Gastroesophageal sphincter (tissue), 4 donors: ENCODE data around the gene TRDN. TPM values are rescaled to one million over a fixed set of nuclear protein-coding genes. Genes with fewer than 3 reads are reported as not detected.

Experiments used
- ATAC-seq: fragments of 150-250 bp; one replicate; pipeline ENCODE4 v1.9.1; 2016; ENCODE audit warnings: mild to moderate bottlenecking, moderate library complexity
- H3K27ac ChIP-seq, 4 donors: fragments of 200-600 bp; sonication (generic) in 3 of 4; 1 replicate in 3 of 4; 2 replicates in 1 of 4; pipeline ENCODE4 v1.5.1; 2016 to 2019
- H3K27me3 ChIP-seq: fragments of 200-600 bp; sonication (generic); one replicate; pipeline ENCODE4 v1.5.1; 2019
- H3K36me3 ChIP-seq, 2 donors: fragments of 200-600 bp; sonication (generic); one replicate each; pipeline ENCODE4 v1.5.1; 2019; ENCODE audit warnings: control low read depth in 1 of 2
- H3K4me1 ChIP-seq, 3 donors: fragments of 200-600 bp; sonication (generic); 1 replicate in 2 of 3; 2 replicates in 1 of 3; pipeline ENCODE4 v1.5.1; 2016 to 2019; ENCODE audit warnings: control low read depth in 2 of 3
- H3K4me3 ChIP-seq, 2 donors: fragments of 200-600 bp; sonication (generic); one replicate each; pipeline ENCODE4 v1.5.1; 2019; ENCODE audit warnings: mild to moderate bottlenecking in 1 of 2, moderate library complexity in 1 of 2
- H3K9me3 ChIP-seq, 3 donors: fragments of 200-600 bp; sonication (generic); one replicate each; pipeline ENCODE4 v1.5.1; 2017 to 2019; ENCODE audit warnings: control low read depth in 2 of 3
- CTCF ChIP-seq, 4 experiments: fragments of 200-600 bp in 2 of 4; fragments of 450-650 bp in 2 of 4; sonication (generic) in 1 of 4; IDR thresholded peaks; one replicate each; pipeline ENCODE4 v1.5.1; 2017 to 2019; ENCODE audit warnings: antibody characterized with exemption in 4 of 4, mild to moderate bottlenecking in 2 of 4, moderate library complexity in 2 of 4
- EP300 ChIP-seq: sonication (generic); formaldehyde crosslinking; IDR thresholded peaks from one replicate; pipeline ENCODE4 v1.6.1; 2017; ENCODE audit warnings: antibody characterized with exemption, mild to moderate bottlenecking
- POLR2A ChIP-seq, 2 donors: fragments of 450-650 bp; IDR thresholded peaks; one replicate each; pipeline ENCODE4 v1.6.1; 2017; ENCODE audit warnings: antibody characterized with exemption in 2 of 2, mild to moderate bottlenecking in 2 of 2, moderate library complexity in 1 of 2
- POLR2AphosphoS5 ChIP-seq: sonication (generic); formaldehyde crosslinking; IDR thresholded peaks from one replicate; pipeline ENCODE4 v1.6.1; 2017; ENCODE audit warnings: antibody characterized with exemption
- WGBS, 2 donors: methylation state at CpG; one replicate each; pipeline ENCODE4 v1.1.5; 2018; ENCODE audit warnings: low coverage in 1 of 2; 5-methylcytosine and 5-hydroxymethylcytosine counted together
- total RNA-seq, 4 donors: library from RNA; depleted of rRNA; stranded (reverse); fragments of >200 nt; gene quantifications; one replicate each; pipeline ENCODE4 v1.1.0, GENCODE V29; 2016

Gene TRDN
- total RNA-seq, 4 donors from 2014 or later: not detected

DNA sequence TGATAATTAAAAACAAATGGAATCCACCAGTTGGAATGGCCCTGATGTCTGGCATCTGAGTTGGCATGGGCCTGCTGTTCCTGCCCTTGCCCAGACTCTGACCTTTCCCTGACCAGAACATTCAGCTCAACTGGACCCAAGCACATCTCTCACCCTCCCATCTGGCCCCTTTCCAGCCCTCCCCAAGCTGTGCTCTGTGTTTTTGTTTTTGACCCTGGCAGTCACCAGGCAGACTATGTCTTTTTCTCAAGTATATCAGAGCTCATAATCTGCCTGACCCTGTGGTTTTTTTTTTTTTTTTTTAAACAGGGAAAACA, 117.6 kb downstream of the TRDN start:
- no peak overlapping the region for H3K27ac ChIP-seq
- H3K36me3 ChIP-seq: no peaks in the 10 kb centered on the region
- H3K9me3 ChIP-seq: no peaks in the 10 kb centered on the region
- no peak overlapping the region for H3K4me3 ChIP-seq
- TF ChIP-seq POLR2AphosphoS5: no peak
- TF ChIP-seq POLR2A (IDR thresholded peaks at IDR 0.05): no peak
- no peak for TF ChIP-seq CTCF (IDR thresholded peaks at IDR 0.05)
- TF ChIP-seq EP300: no peak
- ATAC-seq: no peak
- H3K4me1 ChIP-seq: no peaks in the 10 kb centered on the region
- no peaks in the 10 kb centered on the region for H3K27me3 ChIP-seq

- Histone ChIP-seq H3K27me3 (no peaks in the 10 kb centered on the region), H3K27ac (peak overlapping the region in 1 of 4 donors; percentile 22), H3K4me1 (no peaks in the 10 kb centered on the region), H3K4me3 (no peak overlapping the region), H3K36me3 (no peaks in the 10 kb centered on the region), H3K9me3 (no peaks in the 10 kb centered on the region)
- 63 to 80% methylated on average over 5 of the region's 5 CpGs for WGBS, 2 donors
- TF ChIP-seq POLR2AphosphoS5 (no peak), EP300 (no peak), POLR2A (IDR thresholded peaks at IDR 0.05) (no peak), CTCF (IDR thresholded peaks at IDR 0.05) (no peak)
- no peak for ATAC-seq
Measured at GRCh38 chr6:123518441-123519188, 118.1 kb downstream of the TRDN start.

DNA sequence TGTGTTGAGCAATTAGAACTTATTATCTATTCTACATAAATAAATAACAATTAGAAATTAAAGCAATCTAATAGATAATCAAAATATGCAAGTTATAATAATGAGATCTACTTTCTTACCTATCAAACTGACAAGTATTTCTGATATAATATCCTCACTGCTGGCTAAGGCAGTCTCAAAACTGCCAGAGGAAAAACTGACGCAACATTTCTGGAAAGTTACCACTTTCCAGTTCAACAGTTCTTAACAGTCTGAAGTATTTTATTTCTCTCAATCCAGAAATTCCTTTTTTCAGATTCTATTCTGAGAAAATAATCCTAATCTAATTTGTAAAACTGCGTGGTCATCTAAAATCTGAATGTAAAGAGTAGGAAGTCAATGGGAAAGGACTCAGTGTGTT, 121.0 kb downstream of the TRDN start:
- Histone ChIP-seq H3K27ac (no peak overlapping the region), H3K9me3 (no peaks in the 10 kb centered on the region), H3K4me3 (no peak overlapping the region), H3K4me1 (no peaks in the 10 kb centered on the region), H3K36me3 (no peaks in the 10 kb centered on the region), H3K27me3 (no peaks in the 10 kb centered on the region)
- ATAC-seq: no peak
- WGBS, 2 donors: 74 to 78% methylated on average over 2 of the region's 2 CpGs
- TF ChIP-seq POLR2A (IDR thresholded peaks at IDR 0.05) (no peak), CTCF (IDR thresholded peaks at IDR 0.05) (no peak), EP300 (no peak), POLR2AphosphoS5 (no peak)

- H3K4me3 ChIP-seq: no peak overlapping the region
- WGBS, 2 donors: 24 to 54% methylated on average over 1 of the region's 1 CpG
- no peaks in the 10 kb centered on the region for H3K27me3 ChIP-seq
- ATAC-seq: no peak
- TF ChIP-seq CTCF (IDR thresholded peaks at IDR 0.05) (no peak), POLR2AphosphoS5 (no peak), POLR2A (IDR thresholded peaks at IDR 0.05) (no peak), EP300 (no peak)
- no peaks in the 10 kb centered on the region for H3K36me3 ChIP-seq
- no peaks in the 10 kb centered on the region for H3K4me1 ChIP-seq
- H3K9me3 ChIP-seq: no peaks in the 10 kb centered on the region
- H3K27ac ChIP-seq: no peak overlapping the region
Measured at GRCh38 chr6:123509112-123509511, 127.6 kb downstream of the TRDN start.

- no peaks in the 10 kb centered on the region for H3K36me3 ChIP-seq
- no peak overlapping the region for H3K27ac ChIP-seq
- TF ChIP-seq POLR2A (IDR thresholded peaks at IDR 0.05) (no peak), POLR2AphosphoS5 (no peak), CTCF (IDR thresholded peaks at IDR 0.05) (no peak), EP300 (no peak)
- ATAC-seq: no peak
- no peaks in the 10 kb centered on the region for H3K9me3 ChIP-seq
- H3K27me3 ChIP-seq: no peaks in the 10 kb centered on the region
- H3K4me3 ChIP-seq: no peak overlapping the region
- WGBS, 2 donors: 63 to 66% methylated on average over 2 of the region's 2 CpGs
- no peaks in the 10 kb centered on the region for H3K4me1 ChIP-seq
Measured at GRCh38 chr6:123508290-123508689, 128.5 kb downstream of the TRDN start.
